K562 (cell line): ENCODE results near the gene GZMM. TPM values are rescaled to one million over a fixed set of nuclear protein-coding genes. Genes with fewer than 3 reads are reported as not detected.

ENCODE experiments used
- BDP1 ChIP-seq: IDR thresholded peaks from 3 replicates; pipeline ENCODE4 v1.6.1; 2011; ENCODE audit not compliant: insufficient read length, insufficient read depth
- CBX1 ChIP-seq: sonication (generic); IDR thresholded peaks from 2 replicates; pipeline ENCODE4 v1.6.1; 2016; ENCODE audit warnings: antibody characterized with exemption, low read depth, mild to moderate bottlenecking
- DIDO1 ChIP-seq: fragments of 450-650 bp; IDR thresholded peaks from 2 replicates; pipeline ENCODE4 v1.6.1; 2016; ENCODE audit warnings: low read depth, missing biosample characterization, missing genetic modification characterization
- DNMT1 ChIP-seq: fragments of 450-650 bp; IDR thresholded peaks from 2 replicates; pipeline ENCODE4 v1.6.1; 2016; ENCODE audit warnings: antibody characterized with exemption, mild to moderate bottlenecking
- E2F3 ChIP-seq: fragments of 250-450 bp; sonication (Bioruptor Pico); IDR thresholded peaks from 2 replicates; pipeline ENCODE4 v1.4.0; 2020; ENCODE audit warnings: mild to moderate bottlenecking
- EZH2 ChIP-seq: IDR thresholded peaks from 2 replicates; pipeline ENCODE4 v1.6.1; 2012; ENCODE audit warnings: low read depth, mild to moderate bottlenecking, inconsistent platforms, low read length, borderline replicate concordance
- FOXA1 ChIP-seq: fragments of 450-650 bp; IDR thresholded peaks from 2 replicates; pipeline ENCODE4 v1.6.1; 2016; ENCODE audit warnings: mild to moderate bottlenecking, borderline replicate concordance
- HOXB6 ChIP-seq: fragments of 250-450 bp; sonication (Bioruptor Pico); IDR thresholded peaks from 2 replicates; pipeline ENCODE4 v1.5.1; 2022; ENCODE audit warnings: mild to moderate bottlenecking, borderline replicate concordance
- KAT8 ChIP-seq: fragments of 450-650 bp; IDR thresholded peaks from 2 replicates; pipeline ENCODE4 v1.6.1; 2016; ENCODE audit warnings: low read depth, mild to moderate bottlenecking
- MCM7 ChIP-seq, 2 experiments: fragments of 450-650 bp; IDR thresholded peaks; 2 replicates each; pipeline ENCODE4 v1.6.1; 2016 to 2018
- MTA3 ChIP-seq: fragments of 450-650 bp; formaldehyde crosslinking; IDR thresholded peaks from 2 replicates; pipeline ENCODE4 v1.6.1; 2017; ENCODE audit warnings: mild to moderate bottlenecking, borderline replicate concordance
- NR2C2 ChIP-seq, 2 experiments: fragments of 200-800 bp in 1 of 2; sonication (Bioruptor generic) in 1 of 2; sonication (generic) in 1 of 2; formaldehyde crosslinking in 1 of 2; IDR thresholded peaks; 2 replicates each; pipeline versions ENCODE4 v1.6.1 to v1.8.0; 2016 to 2022; ENCODE audit warnings: mild to moderate bottlenecking in 1 of 2, missing compliant biosample characterization in 1 of 2, missing genetic modification characterization in 1 of 2, missing genetic modification reagents in 1 of 2
- PML ChIP-seq: IDR thresholded peaks from 2 replicates; pipeline ENCODE4 v1.6.1; 2012; ENCODE audit warnings: low read length, inconsistent platforms
- RBM25 ChIP-seq: fragments of 200-400 bp; formaldehyde crosslinking; IDR thresholded peaks from 2 replicates; pipeline ENCODE4 v1.6.1; 2018; ENCODE audit warnings: low read length, low read depth, moderate library complexity; ENCODE audit not compliant: severe bottlenecking
- RNF2 ChIP-seq: sonication (generic); IDR thresholded peaks from 2 replicates; pipeline ENCODE4 v1.6.1; 2016
- SMAD1 ChIP-seq: fragments of 150-350 bp; IDR thresholded peaks from 2 replicates; pipeline ENCODE4 v1.6.1; 2014; ENCODE audit warnings: low read length, low read depth; ENCODE audit not compliant: partially characterized antibody
- SREBF1 ChIP-seq: fragments of 150-350 bp; IDR thresholded peaks from 2 replicates; pipeline ENCODE4 v1.6.1; 2014; ENCODE audit warnings: antibody characterized with exemption, low read depth, low read length, borderline replicate concordance
- SRSF1 ChIP-seq: fragments of 200-400 bp; formaldehyde crosslinking; IDR thresholded peaks from 2 replicates; pipeline ENCODE4 v1.6.1; 2017; ENCODE audit warnings: mild to moderate bottlenecking, low read depth, low read length, moderate library complexity
- SRSF3 ChIP-seq: fragments of 200-400 bp; formaldehyde crosslinking; IDR thresholded peaks from 2 replicates; pipeline ENCODE4 v1.6.1; 2016; ENCODE audit warnings: mild to moderate bottlenecking, low read length, moderate library complexity; ENCODE audit not compliant: insufficient read depth
- TAF15 ChIP-seq: fragments of 200-400 bp; formaldehyde crosslinking; IDR thresholded peaks from 2 replicates; pipeline ENCODE4 v1.6.1; 2017; ENCODE audit warnings: mild to moderate bottlenecking, low read depth, low read length, moderate library complexity
- TBL1XR1 ChIP-seq, 2 experiments: IDR thresholded peaks; 2 replicates each; pipeline ENCODE4 v1.6.1; 2012; ENCODE audit warnings: improper control_type of control experiment in 2 of 2, low read length in 2 of 2, mild to moderate bottlenecking in 1 of 2
- TOE1 ChIP-seq, 2 experiments: fragments of 450-650 bp in 1 of 2; sonication (generic) in 1 of 2; formaldehyde crosslinking in 1 of 2; IDR thresholded peaks; 2 replicates each; pipeline versions ENCODE4 v1.7.1 to v1.8.0; 2016 to 2022; ENCODE audit warnings: borderline replicate concordance in 2 of 2, mild to moderate bottlenecking in 2 of 2, antibody characterized with exemption in 1 of 2, inconsistent platforms in 1 of 2, low read depth in 1 of 2, missing genetic modification reagents in 1 of 2, moderate library complexity in 1 of 2
- ZFX ChIP-seq: sonication (generic); formaldehyde crosslinking; IDR thresholded peaks from 2 replicates; pipeline ENCODE4 v1.8.0; 2022; ENCODE audit warnings: mild to moderate bottlenecking, missing genetic modification reagents, moderate library complexity
- ZNF551 ChIP-seq: fragments of 250-450 bp; sonication (Bioruptor Pico); IDR thresholded peaks from 2 replicates; pipeline ENCODE4 v1.5.0; 2021; ENCODE audit warnings: mild to moderate bottlenecking, moderate library complexity
- polyA plus RNA-seq, 8 experiments: library from polyadenylated mRNA; depleted of rRNA in 4 of 8; stranded (reverse) in 5 of 8; unstranded in 3 of 8; fragments of >200 nt; fragmentation: Nextera tagmentation in 2 of 8; fragmentation: Illumina TruSeq in 1 of 8; extraction: Ambion mirVana in 2 of 8; extraction: Trizol in 1 of 8; gene quantifications; 2 replicates each; pipeline versions ENCODE4 v1.2.1 to v1.2.3, GENCODE V29; 2011 to 2014; ENCODE audit warnings: inconsistent platforms in 1 of 8, missing spikeins in 1 of 8
- total RNA-seq, 7 experiments: library from RNA; depleted of rRNA in 6 of 7; stranded (reverse); fragments of >200 nt in 6 of 7; fragmentation: Illumina TruSeq in 2 of 7; extraction: Trizol in 2 of 7; gene quantifications; 2 replicates each; pipeline versions ENCODE4 v1.2.1 to v1.2.3, GENCODE V29; 2011 to 2021; ENCODE audit warnings: low replicate concordance in 1 of 7
- TF ChIP-seq, protein P1 (sequence below): sonication (generic); IDR thresholded peaks from 2 replicates; pipeline ENCODE4 v1.6.1; 2016
- TF ChIP-seq, protein P2 (sequence below): fragments of 250-450 bp; sonication (Bioruptor Pico); IDR thresholded peaks from 2 replicates; pipeline ENCODE4 v1.4.0; 2020; ENCODE audit warnings: mild to moderate bottlenecking, moderate library complexity, borderline replicate concordance

Gene GZMM
- total and polyA plus RNA-seq, 9 of the 15 experiments (the other 6 are each of a cell fraction or from before 2014, with no cell fraction given) = 0.08 to 2.6 (median 0.70) TPM; not detected in 2

DNA sequence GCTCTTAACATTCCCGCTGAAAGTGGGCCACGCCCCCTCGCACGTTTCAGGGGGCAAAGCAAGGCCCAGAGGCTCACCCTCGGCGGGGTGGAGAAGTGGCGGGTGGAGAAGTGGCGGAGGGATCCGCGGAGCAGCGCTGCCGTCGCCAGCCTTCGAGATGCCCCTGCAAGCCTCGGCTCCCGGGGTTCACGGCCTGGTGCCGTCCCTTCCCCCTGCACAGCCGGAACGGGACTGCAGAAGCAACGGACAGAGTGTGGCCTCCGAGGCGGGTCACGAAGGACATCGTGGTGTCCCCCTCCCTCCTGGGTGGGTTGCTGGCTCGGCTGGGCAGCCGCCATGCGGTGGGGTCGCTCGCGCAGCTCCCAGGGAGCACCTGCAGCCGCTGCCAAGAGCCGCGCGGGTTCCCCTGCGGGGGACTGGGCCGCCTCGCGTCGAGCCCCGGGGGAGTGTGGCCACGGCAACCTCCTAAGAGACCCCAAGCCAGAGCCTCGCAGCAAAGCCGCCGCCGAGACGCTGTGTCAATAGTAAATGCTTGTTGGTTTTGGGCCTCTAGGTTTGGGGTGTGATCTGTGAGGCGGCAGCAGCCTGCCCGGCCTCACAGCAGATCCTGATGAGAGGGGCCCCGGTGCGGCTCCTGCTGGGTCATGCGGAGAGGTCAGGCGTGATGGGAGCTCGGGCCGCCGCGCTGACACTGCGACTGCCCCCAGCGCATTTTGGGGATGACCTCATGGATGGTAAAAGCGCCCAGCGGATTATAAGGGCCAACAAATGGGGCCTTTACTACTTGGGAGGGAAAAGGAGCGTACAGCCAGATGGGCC is 31.1 kb upstream of the GZMM start (continued):
- no peak for TF ChIP-seq MCM7 (IDR thresholded peaks at IDR 0.05)
- no peak for TF ChIP-seq DNMT1
- TF ChIP-seq FOXA1 = no peak
- TF ChIP-seq EZH2 = no peak
- TF ChIP-seq SREBF1 = no peak
- TF ChIP-seq NR2C2 (CRISPR knock-in tag; IDR thresholded peaks at IDR 0.05) = 0 out of 2 replicates have a peak, but pooled peaks have one; percentile 14
- TF ChIP-seq NR2C2 (tag; IDR thresholded peaks at IDR 0.05) = peak; percentile 67; the same call in 1 of the 2 replicates
- no peak; the same call in 1 of the 2 replicates for TF ChIP-seq CBX1
- peak; percentile 66; the same call in 1 of the 2 replicates for TF ChIP-seq ZFX
- no peak for TF ChIP-seq KAT8
- TF ChIP-seq TBL1XR1 (IDR thresholded peaks at IDR 0.05; ENCODE audit: low read length in 2 of 2) = no peak
- TF ChIP-seq DIDO1 (tag) = no peak
- no peak for TF ChIP-seq RNF2
- TF ChIP-seq BDP1 = no peak
- TF ChIP-seq, protein P1, sequence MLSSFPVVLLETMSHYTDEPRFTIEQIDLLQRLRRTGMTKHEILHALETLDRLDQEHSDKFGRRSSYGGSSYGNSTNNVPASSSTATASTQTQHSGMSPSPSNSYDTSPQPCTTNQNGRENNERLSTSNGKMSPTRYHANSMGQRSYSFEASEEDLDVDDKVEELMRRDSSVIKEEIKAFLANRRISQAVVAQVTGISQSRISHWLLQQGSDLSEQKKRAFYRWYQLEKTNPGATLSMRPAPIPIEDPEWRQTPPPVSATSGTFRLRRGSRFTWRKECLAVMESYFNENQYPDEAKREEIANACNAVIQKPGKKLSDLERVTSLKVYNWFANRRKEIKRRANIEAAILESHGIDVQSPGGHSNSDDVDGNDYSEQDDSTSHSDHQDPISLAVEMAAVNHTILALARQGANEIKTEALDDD = no peak
- TF ChIP-seq, protein P2, sequence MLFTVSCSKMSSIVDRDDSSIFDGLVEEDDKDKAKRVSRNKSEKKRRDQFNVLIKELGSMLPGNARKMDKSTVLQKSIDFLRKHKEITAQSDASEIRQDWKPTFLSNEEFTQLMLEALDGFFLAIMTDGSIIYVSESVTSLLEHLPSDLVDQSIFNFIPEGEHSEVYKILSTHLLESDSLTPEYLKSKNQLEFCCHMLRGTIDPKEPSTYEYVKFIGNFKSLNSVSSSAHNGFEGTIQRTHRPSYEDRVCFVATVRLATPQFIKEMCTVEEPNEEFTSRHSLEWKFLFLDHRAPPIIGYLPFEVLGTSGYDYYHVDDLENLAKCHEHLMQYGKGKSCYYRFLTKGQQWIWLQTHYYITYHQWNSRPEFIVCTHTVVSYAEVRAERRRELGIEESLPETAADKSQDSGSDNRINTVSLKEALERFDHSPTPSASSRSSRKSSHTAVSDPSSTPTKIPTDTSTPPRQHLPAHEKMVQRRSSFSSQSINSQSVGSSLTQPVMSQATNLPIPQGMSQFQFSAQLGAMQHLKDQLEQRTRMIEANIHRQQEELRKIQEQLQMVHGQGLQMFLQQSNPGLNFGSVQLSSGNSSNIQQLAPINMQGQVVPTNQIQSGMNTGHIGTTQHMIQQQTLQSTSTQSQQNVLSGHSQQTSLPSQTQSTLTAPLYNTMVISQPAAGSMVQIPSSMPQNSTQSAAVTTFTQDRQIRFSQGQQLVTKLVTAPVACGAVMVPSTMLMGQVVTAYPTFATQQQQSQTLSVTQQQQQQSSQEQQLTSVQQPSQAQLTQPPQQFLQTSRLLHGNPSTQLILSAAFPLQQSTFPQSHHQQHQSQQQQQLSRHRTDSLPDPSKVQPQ (CRISPR knock-in tag) = no peak
- TF ChIP-seq TOE1 (IDR thresholded peaks at IDR 0.05; ENCODE audit: borderline replicate concordance) = no peak
- no peak for TF ChIP-seq TOE1 (CRISPR knock-in tag; IDR thresholded peaks at IDR 0.05; ENCODE audit: borderline replicate concordance, low read depth)
- no peak for TF ChIP-seq ZNF551 (CRISPR knock-in tag)
- no peak for TF ChIP-seq PML
- no peak for TF ChIP-seq TAF15
- no peak for TF ChIP-seq SMAD1
- TF ChIP-seq SRSF3 = no peak
- TF ChIP-seq E2F3 = no peak
- TF ChIP-seq SRSF1 = no peak
- TF ChIP-seq MTA3 = no peak
- no peak for TF ChIP-seq HOXB6 (CRISPR knock-in tag)
- TF ChIP-seq RBM25 = no peak
